ENCODE results near the gene RGL1. TPM values are rescaled to one million over a fixed set of nuclear protein-coding genes. Genes with fewer than 3 reads are reported as not detected.

Gene RGL1
- total RNA-seq, 1 experiment from 2014 or later: 0.92 TPM

DNA sequence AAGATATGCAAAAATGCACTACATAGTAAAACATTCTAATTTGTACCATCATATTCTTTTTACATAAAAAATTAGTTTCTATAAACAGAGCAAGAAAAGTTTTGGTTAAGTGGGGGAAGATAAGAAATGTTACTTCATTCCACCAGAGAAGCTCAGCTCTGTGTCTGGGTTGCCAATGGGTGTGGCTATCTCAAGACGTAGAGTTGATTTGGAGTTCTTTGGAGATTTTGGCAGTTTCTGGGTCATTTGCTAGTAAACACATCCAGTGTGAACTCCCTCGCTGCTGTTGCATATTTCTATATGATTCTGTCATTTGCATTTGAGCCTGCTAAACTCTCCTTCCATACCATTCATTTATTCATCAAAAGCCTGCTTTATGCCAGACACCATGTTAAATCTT, 7.2 kb downstream of the RGL1 start:
- DNase-seq (ENCODE audit: low read depth, low spot score): no peak
- no TSS peak for BruUV-seq (replicated peaks)
- ATAC-seq: no peak
- CTCF ChIA-PET: no interaction called here
- TF ChIP-seq, protein P1, sequence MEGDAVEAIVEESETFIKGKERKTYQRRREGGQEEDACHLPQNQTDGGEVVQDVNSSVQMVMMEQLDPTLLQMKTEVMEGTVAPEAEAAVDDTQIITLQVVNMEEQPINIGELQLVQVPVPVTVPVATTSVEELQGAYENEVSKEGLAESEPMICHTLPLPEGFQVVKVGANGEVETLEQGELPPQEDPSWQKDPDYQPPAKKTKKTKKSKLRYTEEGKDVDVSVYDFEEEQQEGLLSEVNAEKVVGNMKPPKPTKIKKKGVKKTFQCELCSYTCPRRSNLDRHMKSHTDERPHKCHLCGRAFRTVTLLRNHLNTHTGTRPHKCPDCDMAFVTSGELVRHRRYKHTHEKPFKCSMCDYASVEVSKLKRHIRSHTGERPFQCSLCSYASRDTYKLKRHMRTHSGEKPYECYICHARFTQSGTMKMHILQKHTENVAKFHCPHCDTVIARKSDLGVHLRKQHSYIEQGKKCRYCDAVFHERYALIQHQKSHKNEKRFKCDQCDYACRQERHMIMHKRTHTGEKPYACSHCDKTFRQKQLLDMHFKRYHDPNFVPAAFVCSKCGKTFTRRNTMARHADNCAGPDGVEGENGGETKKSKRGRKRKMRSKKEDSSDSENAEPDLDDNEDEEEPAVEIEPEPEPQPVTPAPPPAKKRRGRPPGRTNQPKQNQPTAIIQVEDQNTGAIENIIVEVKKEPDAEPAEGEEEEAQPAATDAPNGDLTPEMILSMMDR (IDR thresholded peaks at IDR 0.05): no peak
- no peak for TF ChIP-seq SIN3A (IDR thresholded peaks at IDR 0.05; ENCODE audit: borderline replicate concordance, insufficient read depth, low read depth, low read length)
- no peak for TF ChIP-seq POLR2AphosphoS5 (IDR thresholded peaks at IDR 0.05; ENCODE audit: low read depth, low read length)
- TF ChIP-seq TCF7L2 (IDR thresholded peaks at IDR 0.05; ENCODE audit: low read depth, low read length): no peak
- H3K27ac ChIP-seq (ENCODE audit: low read length): no peak overlapping the region
- POLR2A ChIA-PET: no interaction called here
- no peak overlapping the region for H3K4me3 ChIP-seq (ENCODE audit: low read depth in 2 of 2, low read length in 2 of 2)
- H3K27me3 ChIP-seq (ENCODE audit: control insufficient read depth, insufficient read depth, low read length): no peaks in the 10 kb centered on the region
- H3K9me3 ChIP-seq (ENCODE audit: control insufficient read depth, insufficient read depth, low read depth, low read length): no peaks in the 10 kb centered on the region
- in situ Hi-C loops (cut with HindIII; ENCODE audit: low pct_unique_long_range_greater_than_20kb, low sequenced_read_pairs): no loop called here
- H3K36me3 ChIP-seq (ENCODE audit: control insufficient read depth, insufficient read depth, low read length): no peaks in the 10 kb centered on the region
- H3K4me1 ChIP-seq (ENCODE audit: control insufficient read depth, insufficient read depth, low read length): no peaks in the 10 kb centered on the region
- intact Hi-C loops (cut with micrococcal nuclease; ENCODE audit: unreplicated experiment): no loop called here

DNA sequence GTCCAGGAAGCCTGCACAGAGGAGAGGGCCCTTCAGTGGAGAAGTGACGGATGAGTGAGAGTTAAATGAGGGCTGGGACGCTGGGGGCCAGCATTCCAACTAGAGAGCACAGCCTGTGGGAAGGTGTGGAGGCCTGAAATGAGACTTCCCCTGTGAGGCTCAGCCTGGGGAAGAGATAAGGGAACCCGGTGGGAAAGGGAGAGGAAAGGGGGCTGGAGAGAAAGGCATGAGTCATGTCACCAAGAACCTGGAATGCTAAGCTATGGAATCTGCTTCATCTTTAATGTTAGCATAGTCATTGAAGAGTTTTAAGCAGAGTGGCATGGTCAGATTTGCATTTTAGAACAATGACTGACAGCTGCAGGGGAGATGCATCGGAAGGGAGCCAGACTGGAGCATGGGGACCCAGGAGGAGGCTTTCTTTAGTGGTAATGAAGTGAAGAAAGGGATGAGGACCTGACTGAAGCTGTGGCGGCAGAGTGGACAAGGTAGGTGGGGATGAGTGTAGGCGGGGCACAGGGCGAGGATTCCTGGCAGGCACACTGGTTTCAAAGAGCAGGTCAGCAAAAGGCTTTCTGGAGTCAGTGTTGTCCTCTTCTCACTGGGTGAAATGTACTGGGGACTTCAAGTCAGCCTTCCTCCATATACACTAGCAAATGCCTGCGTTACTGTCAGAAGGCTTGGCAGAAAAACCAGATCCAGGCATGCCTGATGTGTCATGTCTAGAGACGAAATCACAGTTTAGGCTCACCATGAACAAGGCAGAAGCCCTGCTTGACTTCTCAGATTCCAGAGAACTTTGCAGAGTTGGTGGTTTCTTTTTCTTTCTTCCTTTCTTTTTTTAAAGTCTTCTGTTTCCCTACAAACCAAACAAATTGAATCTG, 8.0 kb downstream of the RGL1 start:
- CTCF ChIA-PET: no interaction called here
- in situ Hi-C loops (cut with HindIII; ENCODE audit: low pct_unique_long_range_greater_than_20kb, low sequenced_read_pairs) (no loop called here), intact Hi-C loops (cut with micrococcal nuclease; ENCODE audit: unreplicated experiment) (no loop called here)
- H3K4me1 ChIP-seq (ENCODE audit: control insufficient read depth, insufficient read depth, low read length): no peaks in the 10 kb centered on the region
- H3K36me3 ChIP-seq (ENCODE audit: control insufficient read depth, insufficient read depth, low read length): no peaks in the 10 kb centered on the region
- ATAC-seq: no peak
- H3K27ac ChIP-seq (ENCODE audit: low read length): no peak overlapping the region
- TF ChIP-seq TCF7L2 (IDR thresholded peaks at IDR 0.05; ENCODE audit: low read depth, low read length) (no peak), SIN3A (IDR thresholded peaks at IDR 0.05; ENCODE audit: borderline replicate concordance, insufficient read depth, low read depth, low read length) (no peak), POLR2AphosphoS5 (IDR thresholded peaks at IDR 0.05; ENCODE audit: low read depth, low read length) (no peak)
- TF ChIP-seq, protein P2, sequence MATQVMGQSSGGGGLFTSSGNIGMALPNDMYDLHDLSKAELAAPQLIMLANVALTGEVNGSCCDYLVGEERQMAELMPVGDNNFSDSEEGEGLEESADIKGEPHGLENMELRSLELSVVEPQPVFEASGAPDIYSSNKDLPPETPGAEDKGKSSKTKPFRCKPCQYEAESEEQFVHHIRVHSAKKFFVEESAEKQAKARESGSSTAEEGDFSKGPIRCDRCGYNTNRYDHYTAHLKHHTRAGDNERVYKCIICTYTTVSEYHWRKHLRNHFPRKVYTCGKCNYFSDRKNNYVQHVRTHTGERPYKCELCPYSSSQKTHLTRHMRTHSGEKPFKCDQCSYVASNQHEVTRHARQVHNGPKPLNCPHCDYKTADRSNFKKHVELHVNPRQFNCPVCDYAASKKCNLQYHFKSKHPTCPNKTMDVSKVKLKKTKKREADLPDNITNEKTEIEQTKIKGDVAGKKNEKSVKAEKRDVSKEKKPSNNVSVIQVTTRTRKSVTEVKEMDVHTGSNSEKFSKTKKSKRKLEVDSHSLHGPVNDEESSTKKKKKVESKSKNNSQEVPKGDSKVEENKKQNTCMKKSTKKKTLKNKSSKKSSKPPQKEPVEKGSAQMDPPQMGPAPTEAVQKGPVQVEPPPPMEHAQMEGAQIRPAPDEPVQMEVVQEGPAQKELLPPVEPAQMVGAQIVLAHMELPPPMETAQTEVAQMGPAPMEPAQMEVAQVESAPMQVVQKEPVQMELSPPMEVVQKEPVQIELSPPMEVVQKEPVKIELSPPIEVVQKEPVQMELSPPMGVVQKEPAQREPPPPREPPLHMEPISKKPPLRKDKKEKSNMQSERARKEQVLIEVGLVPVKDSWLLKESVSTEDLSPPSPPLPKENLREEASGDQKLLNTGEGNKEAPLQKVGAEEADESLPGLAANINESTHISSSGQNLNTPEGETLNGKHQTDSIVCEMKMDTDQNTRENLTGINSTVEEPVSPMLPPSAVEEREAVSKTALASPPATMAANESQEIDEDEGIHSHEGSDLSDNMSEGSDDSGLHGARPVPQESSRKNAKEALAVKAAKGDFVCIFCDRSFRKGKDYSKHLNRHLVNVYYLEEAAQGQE (IDR thresholded peaks at IDR 0.05; ENCODE audit: insufficient read depth in 1 of 2, low read depth in 2 of 2, low read length in 1 of 2): no peak
- TF ChIP-seq, protein P1 (IDR thresholded peaks at IDR 0.05): no peak
- no peaks in the 10 kb centered on the region for H3K27me3 ChIP-seq (ENCODE audit: control insufficient read depth, insufficient read depth, low read length)
- POLR2A ChIA-PET: no interaction called here
- H3K9me3 ChIP-seq (ENCODE audit: control insufficient read depth, insufficient read depth, low read depth, low read length): no peaks in the 10 kb centered on the region
- no TSS peak for BruUV-seq (replicated peaks)
- no peak overlapping the region for H3K4me3 ChIP-seq (ENCODE audit: low read depth in 2 of 2, low read length in 2 of 2)
- DNase-seq (ENCODE audit: low read depth, low spot score): no peak
